PC-3 (cell line): ENCODE results near the gene CHAD.

Source experiments
- CTCF ChIP-seq: fragments of 300-600 bp; sonication (generic); conservative IDR thresholded peaks from 2 replicates; pipeline ENCODE4 v1.5.1; 2017; ENCODE audit warnings: antibody characterized with exemption, low read depth, mild to moderate bottlenecking, low read length
- EZH2phosphoT487 ChIP-seq: fragments of 300-600 bp; sonication (generic); IDR thresholded peaks from 2 replicates; pipeline ENCODE4 v1.6.1; 2018; ENCODE audit warnings: mild to moderate bottlenecking, antibody characterized with exemption, low read length, borderline replicate concordance

GRCh38 chr17:50474523-50474922 is 5.8 kb upstream of the CHAD start:
- TF ChIP-seq CTCF (no peak), EZH2phosphoT487 (no peak)
